Activated CD8-positive, alpha-beta T cell treated with anti-CD3 and anti-CD28 coated beads for 36 hours (primary cell): ENCODE measurements around the gene RFC5. TPM values are rescaled to one million over a fixed set of nuclear protein-coding genes. Genes with fewer than 3 reads are reported as not detected.
A peak's percentile ranks its signal among the peaks of the same experiment; 100 is the strongest.
"Not testable (repeated sequence)": the region's sequence is repeated elsewhere in the genome, so short reads cannot be mapped to it uniquely, and the experiment has no call there.

Experiments used
- ATAC-seq: fragments of 200-7000 bp; cut with Tn5 transposase; one replicate; pipeline ENCODE4 v1.10.0; 2021; ENCODE audit warnings: mild to moderate bottlenecking, moderate library complexity
- CTCF ChIA-PET: fragments of 350-600 bp; sonication (Branson Sonifier 250); formaldehyde crosslinking; loops from one replicate; lab custom pipeline; 2021; ENCODE audit warnings: antibody characterized with exemption; lab: Charles Lee
- POLR2A ChIA-PET: fragments of 350-600 bp; sonication (Branson Sonifier 250); formaldehyde crosslinking; loops from one replicate; lab custom pipeline; 2021; ENCODE audit warnings: antibody characterized with exemption; lab: Charles Lee
- DNase-seq: peaks from one replicate; pipeline ENCODE4 v3.0.0-alpha.2; 2020
- H3K27ac Mint-ChIP-seq: one replicate; pipeline ENCODE4 v1.8.0; 2021; ENCODE audit warnings: mild to moderate bottlenecking, mixed read lengths
- H3K27me3 Mint-ChIP-seq: one replicate; pipeline ENCODE4 v1.8.0; 2021; ENCODE audit warnings: mixed read lengths
- H3K36me3 Mint-ChIP-seq: one replicate; pipeline ENCODE4 v1.8.0; 2021; ENCODE audit warnings: low read depth, mixed read lengths
- H3K4me1 Mint-ChIP-seq: one replicate; pipeline ENCODE4 v1.8.0; 2021; ENCODE audit warnings: low read depth, mixed read lengths
- H3K4me3 Mint-ChIP-seq: one replicate; pipeline ENCODE4 v1.8.0; 2021; ENCODE audit warnings: mild to moderate bottlenecking, moderate library complexity, mixed read lengths
- H3K9me3 Mint-ChIP-seq: one replicate; pipeline ENCODE4 v1.8.0; 2021; ENCODE audit warnings: mixed read lengths
- CTCF ChIP-seq: fragments of 200-600 bp; IDR thresholded peaks from one replicate; pipeline ENCODE4 v1.8.0; 2022; ENCODE audit warnings: antibody characterized with exemption, mild to moderate bottlenecking
- intact Hi-C: fragments of 100-400 bp; cut with micrococcal nuclease; formaldehyde crosslinking; loops from one replicate; pipeline ENCODE4 v1.10.0; 2022
- total RNA-seq, 2 experiments: library from RNA; stranded (reverse); gene quantifications; one replicate each; pipeline ENCODE4 v1.2.3, GENCODE V29; 2021

Gene RFC5
- total RNA-seq, 2 experiments from 2014 or later, result 59.8 to 65.6 TPM

- DNase-seq (no peak), ATAC-seq (no peak)
- Mint-ChIP-seq H3K27ac (no peak overlapping the region), H3K9me3 (peaks cover 8% of the 10 kb centered on the region), H3K36me3 (no peaks in the 10 kb centered on the region), H3K4me1 (peaks cover 6% of the 10 kb centered on the region), H3K4me3 (no peak overlapping the region), H3K27me3 (peaks cover 10% of the 10 kb centered on the region)
- CTCF ChIA-PET, result no interaction called here
- no peak for TF ChIP-seq CTCF
- POLR2A ChIA-PET, result interaction anchor here (0.6 kb wide), 1 partner anchor 483 kb away, joined by 5 read pairs; no protein-coding TSS in a partner anchor
- intact Hi-C loops, result no loop called here
Measured at GRCh38 chr12:117994551-117995438, 21.7 kb upstream of the RFC5 start.

GRCh38 chr12:117998719-117999118 lies 17.8 kb upstream of the RFC5 start:
- CTCF ChIA-PET, result interaction anchor here (1.1 kb wide), 1 partner anchor 56 kb away, joined by 4 read pairs; no protein-coding TSS in a partner anchor
- POLR2A ChIA-PET, result interaction anchor here (0.6 kb wide), 1 partner anchor 32 kb away, joined by 4 read pairs; no protein-coding TSS in a partner anchor
- no peak overlapping the region for H3K27ac Mint-ChIP-seq
- peaks cover 6% of the 10 kb centered on the region for H3K27me3 Mint-ChIP-seq
- H3K9me3 Mint-ChIP-seq, result peaks cover 15% of the 10 kb centered on the region
- peaks cover 7% of the 10 kb centered on the region for H3K4me1 Mint-ChIP-seq
- intact Hi-C loops, result no loop called here
- no peaks in the 10 kb centered on the region for H3K36me3 Mint-ChIP-seq
- no peak overlapping the region for H3K4me3 Mint-ChIP-seq
- no peak for TF ChIP-seq CTCF
- no peak for ATAC-seq
- DNase-seq, result no peak

- H3K27ac Mint-ChIP-seq, H3K9me3 Mint-ChIP-seq, ATAC-seq, H3K36me3 Mint-ChIP-seq, CTCF ChIA-PET, intact Hi-C loops, H3K4me1 Mint-ChIP-seq, H3K27me3 Mint-ChIP-seq, H3K4me3 Mint-ChIP-seq, POLR2A ChIA-PET: not testable (repeated sequence)
- DNase-seq, result peak; percentile 27
Measured at GRCh38 chr12:117999806-118000205, 16.7 kb upstream of the RFC5 start.

- ChIA-PET POLR2A (no interaction called here), CTCF (interaction anchor here (1.3 kb wide), 1 partner anchor 56 kb away, joined by 3 read pairs; no protein-coding TSS in a partner anchor)
- ATAC-seq (no peak), DNase-seq (no peak)
- Mint-ChIP-seq H3K36me3 (no peaks in the 10 kb centered on the region), H3K4me3 (no peak overlapping the region), H3K4me1 (no peaks in the 10 kb centered on the region), H3K27me3 (peaks cover 2% of the 10 kb centered on the region), H3K9me3 (no peaks in the 10 kb centered on the region), H3K27ac (no peak overlapping the region)
- TF ChIP-seq CTCF, result no peak
- intact Hi-C loops, result no loop called here
Measured at GRCh38 chr12:118010903-118011302, 5.6 kb upstream of the RFC5 start.

GRCh38 chr12:118011377-118011776 lies 5.1 kb upstream of the RFC5 start:
- ChIA-PET POLR2A (no interaction called here), CTCF (interaction anchor here (1.3 kb wide), 1 partner anchor 56 kb away, joined by 3 read pairs; no protein-coding TSS in a partner anchor)
- H3K27me3 Mint-ChIP-seq, result peaks cover 2% of the 10 kb centered on the region
- intact Hi-C loops, result no loop called here
- peaks cover 1% of the 10 kb centered on the region for H3K4me1 Mint-ChIP-seq
- no peak for TF ChIP-seq CTCF
- no peak overlapping the region for H3K27ac Mint-ChIP-seq
- ATAC-seq, result no peak
- H3K36me3 Mint-ChIP-seq, result no peaks in the 10 kb centered on the region
- no peak for DNase-seq
- H3K4me3 Mint-ChIP-seq, result no peak overlapping the region
- no peaks in the 10 kb centered on the region for H3K9me3 Mint-ChIP-seq
